Activated T-cell treated with anti-CD3 and anti-CD28 coated beads for 24 hours (primary cell): ENCODE data around the gene KCNAB2.

Source experiments
- DNase-seq: peaks from one replicate; pipeline ENCODE4 v3.0.0-alpha.2; 2020; ENCODE audit warnings: low read depth

Gene KCNAB2

GRCh38 chr1:6109688-6110087 lies 64.0 kb downstream of the KCNAB2 start:
- no peak for DNase-seq

DNA sequence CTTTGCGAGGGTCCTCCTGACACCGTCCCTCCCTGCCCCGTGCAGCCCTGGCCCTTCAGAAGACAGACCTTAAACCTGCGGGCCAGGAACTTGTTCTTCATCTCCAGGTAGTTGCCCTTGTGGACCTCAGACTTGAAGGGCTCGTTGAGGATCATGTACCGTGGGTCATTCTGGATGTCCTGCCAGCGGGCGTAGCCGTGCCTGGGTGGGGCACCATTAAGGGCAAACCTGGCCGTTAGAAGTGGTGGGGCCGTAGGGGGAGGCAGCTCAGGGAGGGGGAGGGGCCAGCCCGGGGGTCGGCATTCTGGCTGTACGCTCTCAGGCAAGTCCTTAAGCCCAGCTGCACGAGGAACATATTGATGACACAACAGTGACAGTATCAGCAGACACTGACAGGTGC lies 64.6 kb downstream of the KCNAB2 start:
- DNase-seq, result no peak

DNA sequence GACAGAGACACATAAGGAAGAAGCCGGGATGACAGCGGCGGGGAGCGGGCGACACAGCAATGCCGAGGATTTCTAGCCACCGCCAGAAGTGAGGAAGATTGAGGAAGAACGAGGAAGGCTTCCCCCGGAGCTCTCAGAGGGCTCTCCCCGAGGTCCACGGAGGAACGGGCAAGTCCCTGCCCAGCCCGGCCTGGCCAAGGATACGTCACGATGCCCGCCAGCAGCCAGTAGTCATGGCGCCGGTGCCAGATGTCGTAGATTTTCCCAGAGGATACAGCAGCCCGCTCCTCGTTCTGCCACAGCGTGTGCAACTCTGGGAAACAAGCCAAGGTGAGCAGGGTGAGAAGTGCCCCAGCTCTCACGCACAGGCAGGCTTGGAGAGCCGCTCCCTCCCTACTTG lies 65.9 kb downstream of the KCNAB2 start:
- DNase-seq, result no peak

- no peak for DNase-seq
Measured at GRCh38 chr1:6111991-6112689, 66.5 kb downstream of the KCNAB2 start.

GRCh38 chr1:6112690-6113005 lies 67.0 kb downstream of the KCNAB2 start:
- no peak for DNase-seq

DNA sequence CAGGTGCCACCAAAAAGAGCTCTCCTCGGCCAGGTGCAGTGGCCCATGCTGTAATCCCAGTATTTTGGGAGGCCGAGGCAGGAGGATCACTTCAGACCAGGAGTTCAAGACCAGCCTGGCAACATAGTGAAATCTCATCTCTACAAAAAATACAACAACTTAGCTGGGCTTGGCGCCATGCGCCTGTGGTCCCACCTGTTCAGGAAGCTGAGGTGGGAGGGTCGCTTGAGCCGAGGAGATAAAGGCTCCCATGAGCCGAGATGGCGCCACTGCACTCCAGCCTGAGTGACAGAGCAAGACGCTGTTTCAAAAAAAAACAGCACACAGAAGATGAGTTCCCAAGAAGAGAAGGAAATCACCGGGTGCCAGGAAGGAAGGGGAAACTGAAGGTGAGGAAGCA lies 67.4 kb downstream of the KCNAB2 start:
- no peak for DNase-seq

DNA sequence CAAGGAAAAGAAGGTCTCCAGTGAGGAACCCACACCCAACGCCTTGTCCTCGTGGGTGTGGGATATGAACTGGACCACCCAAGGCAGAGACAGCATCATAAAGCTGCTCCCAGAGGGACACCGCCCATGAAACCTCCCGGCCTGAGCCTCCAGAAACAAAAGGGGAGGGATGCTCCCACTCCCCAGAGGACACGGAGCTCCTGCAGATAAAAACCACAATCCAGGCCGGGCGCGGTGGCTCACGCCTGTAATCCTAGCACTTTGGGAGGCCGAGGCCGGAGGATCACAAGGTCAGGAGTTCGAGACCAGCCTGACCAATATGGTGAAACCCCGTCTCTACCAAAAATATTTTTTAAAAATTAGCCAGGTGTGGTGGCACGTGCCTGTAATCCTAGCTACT lies 68.1 kb downstream of the KCNAB2 start:
- no peak for DNase-seq

DNA sequence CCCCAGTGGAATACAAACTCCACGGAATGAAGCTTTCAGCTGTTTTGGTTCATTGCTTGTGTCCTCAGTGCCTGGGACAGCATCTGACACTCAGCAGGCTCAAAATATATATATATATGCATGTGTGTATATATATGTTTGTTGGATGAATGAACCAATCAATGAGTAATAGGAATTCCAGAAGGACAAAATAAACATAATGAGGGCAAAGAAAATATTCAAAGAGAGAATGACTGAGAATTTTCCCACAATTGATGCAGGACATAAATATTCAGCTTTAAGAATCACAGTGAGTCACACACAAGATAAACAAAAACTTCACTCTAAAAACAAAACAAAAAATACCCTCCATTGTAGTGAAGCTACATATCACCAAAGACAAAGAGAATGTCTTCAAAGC lies 70.4 kb downstream of the KCNAB2 start:
- DNase-seq, result no peak

GRCh38 chr1:6117064-6117463 lies 71.4 kb downstream of the KCNAB2 start:
- DNase-seq, result no peak

DNA sequence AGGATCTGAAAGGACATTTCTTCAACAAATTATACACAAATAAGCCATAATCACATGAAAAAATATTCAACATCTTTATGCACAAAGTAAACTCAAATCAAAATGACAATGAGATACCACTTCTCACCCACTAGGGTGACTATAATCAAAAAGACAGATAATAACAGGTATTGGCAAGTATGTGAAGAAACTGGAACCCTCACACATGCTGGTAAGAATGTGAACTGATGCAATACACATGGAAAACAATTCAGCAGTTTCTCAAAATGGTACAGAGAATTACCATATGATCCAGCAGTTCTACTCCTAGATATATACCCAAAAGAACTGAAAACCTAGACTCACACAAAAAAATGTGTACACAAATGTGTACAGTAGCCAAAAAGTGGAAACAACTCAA lies 71.9 kb downstream of the KCNAB2 start:
- no peak for DNase-seq

DNA sequence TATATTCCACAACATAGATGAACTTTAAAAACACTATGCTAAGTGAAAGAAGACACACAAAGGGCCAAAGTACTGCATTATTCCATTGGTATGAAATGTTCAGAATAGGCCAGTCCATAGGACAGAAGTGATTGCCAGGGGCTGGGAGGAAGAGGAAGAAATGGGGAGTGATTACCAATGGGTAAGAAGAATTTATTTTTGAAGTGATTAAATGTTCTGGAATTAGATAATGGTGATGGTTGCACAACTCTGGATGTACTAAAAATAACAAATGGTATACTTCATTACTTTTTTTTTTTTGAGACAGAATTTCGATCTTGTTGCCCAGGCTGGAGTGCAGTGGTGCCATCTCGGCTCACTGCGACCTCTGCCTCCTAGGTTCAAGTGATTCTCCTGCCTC lies 72.7 kb downstream of the KCNAB2 start:
- no peak for DNase-seq

DNA sequence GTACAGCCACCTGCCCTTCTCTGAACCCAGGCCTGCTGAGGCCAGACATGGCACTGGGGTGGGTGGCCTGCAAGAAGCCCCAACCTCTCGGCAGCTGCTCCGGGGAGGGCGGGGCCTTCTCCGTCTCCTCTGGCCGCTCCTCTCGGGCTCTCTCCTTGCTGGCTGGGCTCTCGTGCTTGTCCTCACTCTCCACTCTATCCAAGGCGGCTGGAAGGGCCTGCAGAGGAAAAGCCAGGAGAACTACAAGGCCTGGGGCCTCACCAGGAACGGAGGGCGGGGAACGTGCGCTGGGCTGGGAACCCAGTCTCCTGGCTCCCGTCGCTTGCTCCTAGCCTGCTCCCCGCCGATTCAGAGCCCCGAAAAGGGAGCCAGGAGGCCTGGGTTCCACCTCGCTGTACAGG lies 75.3 kb downstream of the KCNAB2 start:
- no peak for DNase-seq

DNA sequence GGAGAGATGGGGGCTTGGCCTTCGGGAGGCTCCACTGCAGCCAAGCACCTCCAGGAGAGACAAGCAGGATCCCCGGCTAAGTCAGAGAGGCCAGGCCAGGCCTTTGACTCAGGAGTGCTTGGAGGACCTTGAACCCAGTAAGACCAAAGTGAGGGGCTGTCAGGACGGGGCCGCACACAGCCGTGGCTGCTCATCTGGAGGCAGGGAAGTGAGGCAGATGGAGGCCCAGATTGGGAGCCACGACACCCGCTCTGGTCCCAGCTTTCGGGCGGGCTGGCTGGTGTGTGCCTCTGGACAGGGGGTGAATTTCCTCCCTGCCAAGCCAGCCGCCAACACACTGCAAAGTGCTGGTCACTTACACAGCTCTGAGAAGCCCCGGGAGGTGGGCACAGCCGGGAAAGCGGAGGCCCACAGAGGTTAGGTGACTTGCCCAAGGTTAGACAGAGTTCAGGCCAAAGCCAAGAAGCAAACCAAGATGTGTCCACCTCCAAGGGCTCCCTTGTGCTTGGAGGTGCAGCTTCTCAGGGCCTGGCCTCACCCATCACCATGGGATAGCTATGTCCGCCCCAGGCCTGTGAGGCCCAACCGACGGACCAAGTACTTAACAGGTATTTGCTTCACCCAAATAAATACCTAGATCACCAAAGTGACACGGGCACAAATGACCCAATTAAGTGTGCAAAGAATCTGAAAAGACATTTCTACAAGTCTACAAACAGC lies 76.1 kb downstream of the KCNAB2 start:
- DNase-seq, result no peak

- no peak for DNase-seq
Measured at GRCh38 chr1:6123083-6123482, 77.4 kb downstream of the KCNAB2 start.

DNA sequence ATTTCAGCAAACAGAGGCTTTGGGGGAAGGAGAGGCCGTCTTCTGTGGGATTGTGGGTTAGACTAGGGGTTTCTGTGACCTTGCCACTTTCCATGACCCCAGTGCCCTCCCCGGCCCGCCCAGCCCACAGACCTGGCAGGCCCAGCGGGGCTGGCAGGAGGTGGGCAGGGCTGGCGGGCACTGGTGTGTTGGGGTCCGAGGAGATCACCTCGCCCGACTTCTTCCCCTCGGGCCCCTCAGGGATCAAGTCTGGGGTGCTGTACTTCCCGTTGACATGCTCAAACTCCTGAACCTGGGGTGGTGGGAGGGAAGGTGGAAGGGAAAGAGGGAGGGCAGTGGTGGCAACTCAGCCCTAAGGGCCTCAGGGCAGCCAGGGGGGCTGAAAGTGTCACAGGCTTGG lies 78.1 kb downstream of the KCNAB2 start:
- DNase-seq, result no peak

DNA sequence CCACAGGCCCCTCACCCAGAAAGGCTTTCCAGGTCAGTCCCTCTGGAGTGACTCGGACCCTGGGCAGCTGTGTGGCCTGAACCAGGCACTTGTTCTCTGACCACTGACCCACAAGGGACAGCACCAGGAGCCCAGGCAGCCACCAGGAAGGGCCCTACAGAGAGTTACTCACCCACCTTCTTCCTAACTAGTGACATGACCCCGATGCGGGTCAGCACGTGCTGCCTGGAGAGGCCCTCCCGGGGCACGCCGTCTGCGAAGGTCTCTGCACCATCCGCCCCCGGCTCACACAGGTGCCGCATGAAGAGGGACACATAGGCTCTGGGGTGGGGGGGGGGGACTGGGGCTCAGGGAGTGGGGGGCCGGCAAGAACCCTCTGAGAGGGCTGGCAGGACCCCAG lies 78.7 kb downstream of the KCNAB2 start:
- DNase-seq, result no peak

GRCh38 chr1:6124746-6125365 lies 79.2 kb downstream of the KCNAB2 start:
- DNase-seq, result no peak

DNA sequence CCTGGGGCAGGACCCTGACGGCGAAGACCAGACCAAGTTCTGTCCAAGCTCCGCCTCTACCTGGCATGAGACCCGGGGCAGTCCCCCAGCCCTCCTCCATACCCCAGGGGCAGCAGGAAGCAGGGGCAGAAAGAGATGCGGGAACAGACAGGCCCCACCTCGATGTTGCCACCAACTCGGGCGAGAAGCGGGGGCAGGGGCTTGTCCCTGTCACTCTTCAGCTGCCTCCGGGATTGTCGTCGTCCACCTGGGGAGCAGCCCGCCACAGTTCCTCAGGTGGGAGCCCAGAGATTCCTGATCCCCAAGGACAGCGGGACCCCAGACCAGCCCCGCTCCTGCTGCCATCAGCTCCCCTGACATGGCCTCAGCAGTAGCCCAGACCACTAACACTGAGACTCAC lies 79.7 kb downstream of the KCNAB2 start:
- DNase-seq, result no peak

DNA sequence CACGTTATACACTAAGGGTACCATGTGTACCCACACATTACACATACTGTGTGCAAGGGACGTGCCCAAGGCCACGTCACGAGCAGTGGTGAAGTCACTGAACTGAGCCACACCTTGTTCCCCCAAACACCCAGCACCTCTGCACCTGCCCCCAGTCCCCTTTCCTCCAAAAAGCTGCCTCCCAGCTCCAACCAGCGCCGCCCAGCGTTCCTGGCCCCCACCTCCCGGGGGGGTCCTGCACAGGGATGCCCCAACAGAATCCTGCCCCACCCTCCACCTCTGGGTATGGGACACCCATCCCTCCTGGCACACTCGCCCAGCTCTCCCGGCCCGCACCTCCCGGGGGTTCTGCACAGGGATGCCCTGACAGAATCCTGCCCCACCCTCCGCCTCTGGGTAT lies 80.3 kb downstream of the KCNAB2 start:
- DNase-seq, result no peak

- DNase-seq, result no peak
Measured at GRCh38 chr1:6126521-6127067, 80.9 kb downstream of the KCNAB2 start.

GRCh38 chr1:6127587-6128163 lies 82.0 kb downstream of the KCNAB2 start:
- DNase-seq, result peak; percentile 59

DNA sequence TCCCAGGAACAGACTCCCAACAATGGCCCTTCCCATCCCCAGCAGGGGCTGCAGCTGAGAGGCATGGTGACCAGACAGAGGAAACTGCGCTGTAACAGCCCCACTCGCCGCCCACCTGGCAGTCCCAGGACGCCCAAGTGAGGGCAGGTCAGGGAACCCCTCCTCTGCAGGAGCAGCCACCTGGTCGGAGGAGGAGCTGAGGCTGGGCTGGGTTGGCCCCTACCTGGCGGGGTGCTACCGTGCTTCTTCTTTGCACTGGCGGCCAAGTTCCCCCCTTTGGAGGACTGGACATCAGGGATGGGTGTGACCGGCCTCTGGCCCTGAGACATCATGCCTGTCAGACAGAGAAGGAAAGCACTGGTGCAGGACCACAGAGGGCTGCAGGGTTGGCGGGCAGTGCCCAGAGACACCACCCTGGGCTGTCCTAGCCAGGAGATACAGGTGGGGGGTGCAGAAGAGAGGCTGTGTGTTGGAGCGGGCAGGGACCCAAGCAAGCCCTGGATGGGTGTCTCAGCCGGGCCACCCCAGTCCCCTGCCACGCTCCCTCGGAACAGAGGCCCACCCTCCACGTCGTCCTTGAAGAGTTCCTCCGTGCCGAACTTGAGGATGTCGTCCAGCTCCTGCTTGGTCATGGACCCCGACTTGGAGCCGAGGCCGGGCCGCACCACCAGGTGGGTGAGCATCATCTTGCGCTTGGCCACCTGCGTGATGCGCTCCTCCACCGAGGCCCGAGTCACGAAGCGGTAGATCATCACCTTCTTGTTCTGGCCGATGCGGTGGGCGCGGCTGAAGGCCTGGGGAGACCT lies 82.8 kb downstream of the KCNAB2 start:
- DNase-seq, result no peak
